Smooth muscle cell (in vitro differentiated cells): Measurements from ENCODE around the gene CD163L1. TPM values are rescaled to one million over a fixed set of nuclear protein-coding genes. Genes with fewer than 3 reads are reported as not detected.

Source experiments
- DNase-seq: peaks from one replicate; lab custom pipeline; 2025; ENCODE audit not compliant: unreplicated experiment; lab: John Stamatoyannopoulos, UW
- H2AFZ ChIP-seq: fragments of 200-600 bp; sonication (generic); 2 replicates; pipeline ENCODE4 v1.6.0; 2016; ENCODE audit warnings: antibody characterized with exemption, low read depth, mild to moderate bottlenecking
- H3F3A ChIP-seq: fragments of 200-600 bp; sonication (generic); 2 replicates; pipeline ENCODE4 v1.6.0; 2017; ENCODE audit warnings: antibody characterized with exemption, low read depth
- H3K27ac ChIP-seq: fragments of 200-600 bp; sonication (generic); 2 replicates; pipeline ENCODE4 v1.5.1; 2016; ENCODE audit warnings: low read depth, mild to moderate bottlenecking
- H3K27me3 ChIP-seq: fragments of 200-600 bp; sonication (generic); 2 replicates; pipeline ENCODE4 v1.6.1; 2016; ENCODE audit warnings: low read depth, mild to moderate bottlenecking
- H3K36me3 ChIP-seq: fragments of 200-600 bp; sonication (generic); 2 replicates; pipeline ENCODE4 v1.5.1; 2016; ENCODE audit warnings: low read depth
- H3K4me1 ChIP-seq: fragments of 200-600 bp; sonication (generic); 2 replicates; pipeline ENCODE4 v1.5.1; 2016; ENCODE audit warnings: low read depth
- H3K4me2 ChIP-seq: fragments of 200-600 bp; sonication (generic); 2 replicates; pipeline ENCODE4 v1.6.0; 2016; ENCODE audit warnings: mild to moderate bottlenecking
- H3K4me3 ChIP-seq: fragments of 200-600 bp; sonication (generic); 2 replicates; pipeline ENCODE4 v1.5.1; 2016; ENCODE audit warnings: mild to moderate bottlenecking
- H3K79me2 ChIP-seq: fragments of 200-600 bp; sonication (generic); 2 replicates; pipeline ENCODE4 v1.6.0; 2016; ENCODE audit warnings: low read depth, mild to moderate bottlenecking
- H3K9ac ChIP-seq: fragments of 200-600 bp; sonication (generic); 2 replicates; pipeline ENCODE4 v1.6.0; 2016; ENCODE audit warnings: low read depth
- H3K9me3 ChIP-seq: fragments of 200-600 bp; sonication (generic); replicated peaks from 2 replicates; pipeline ENCODE4 v1.5.1; 2016; ENCODE audit warnings: low read depth
- H4K20me1 ChIP-seq: fragments of 200-600 bp; sonication (generic); 2 replicates; pipeline ENCODE4 v1.6.0; 2016; ENCODE audit warnings: low read depth
- CTCF ChIP-seq: fragments of 200-600 bp; sonication (generic); IDR thresholded peaks from 2 replicates; pipeline ENCODE4 v1.5.1; 2017; ENCODE audit warnings: borderline replicate concordance, mild to moderate bottlenecking, antibody characterized with exemption; ENCODE audit not compliant: insufficient read depth, poor library complexity, severe bottlenecking
- WGBS: methylation state at CpG from one replicate; pipeline ENCODE4 v1.1.7; 2016; ENCODE audit warnings: low lambda C conversion rate; 5-methylcytosine and 5-hydroxymethylcytosine counted together
- polyA plus RNA-seq: library from polyadenylated mRNA; unstranded; fragments of >200 nt; fragmentation: Nextera tagmentation; extraction: Ambion mirVana; gene quantifications from 2 replicates; pipeline ENCODE4 v1.2.1, GENCODE V29; 2016
- total RNA-seq: library from RNA; depleted of rRNA; stranded (reverse); fragments of >200 nt; gene quantifications from 2 replicates; pipeline ENCODE4 v1.2.3, GENCODE V29; 2014

The CD163L1 gene
- total RNA-seq = 0.72 TPM in 1 of 2 replicates, not detected in the other
- polyA plus RNA-seq = 1.1 TPM in 1 of 2 replicates, not detected in the other

DNA sequence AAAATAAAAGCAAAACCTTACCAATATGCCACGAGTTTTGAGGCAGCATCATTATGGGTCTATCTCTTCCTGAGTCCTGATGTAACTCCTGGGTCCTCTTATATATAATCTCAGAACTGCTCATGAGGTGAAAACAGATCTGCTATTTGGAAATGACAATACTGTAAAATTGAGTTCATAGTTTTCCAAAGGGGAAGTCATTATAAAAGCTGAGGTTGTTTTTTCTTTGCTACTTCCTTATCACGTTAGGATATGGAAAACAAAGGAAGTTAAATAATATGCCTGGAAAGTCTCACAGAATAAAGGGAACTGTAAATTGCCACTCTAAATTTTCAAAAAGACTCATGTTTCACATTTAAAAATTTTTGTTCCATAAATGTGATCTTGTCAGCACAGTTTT lies at the start of gene CD163L1:
TSS of gene CD163L1 (minus strand) at position 78 of the 400 bp plus-strand sequence. CDS start at position 52, 26 bp downstream.
- no peak for TF ChIP-seq CTCF
- H3K9me3 ChIP-seq = no peaks in the 10 kb centered on the region
- H3K4me1 ChIP-seq = no peaks in the 10 kb centered on the region
- H2AFZ ChIP-seq = no peak within 1 kb of the TSS
- no peak within 1 kb of the TSS for H3K4me3 ChIP-seq
- H3K79me2 ChIP-seq = no peaks in the 10 kb centered on the region
- peaks cover 22% of the 10 kb centered on the region for H3K27me3 ChIP-seq
- WGBS = 85% methylated on average over 2 of the region's 2 CpGs
- no peak within 1 kb of the TSS for H3K27ac ChIP-seq
- no peak within 1 kb of the TSS for H3K4me2 ChIP-seq
- H4K20me1 ChIP-seq = no peaks in the 10 kb centered on the region
- H3K9ac ChIP-seq = no peak within 1 kb of the TSS
- H3K36me3 ChIP-seq = no peaks in the 10 kb centered on the region
- no peaks in the 10 kb centered on the region for H3F3A ChIP-seq
- no peak for DNase-seq

DNA sequence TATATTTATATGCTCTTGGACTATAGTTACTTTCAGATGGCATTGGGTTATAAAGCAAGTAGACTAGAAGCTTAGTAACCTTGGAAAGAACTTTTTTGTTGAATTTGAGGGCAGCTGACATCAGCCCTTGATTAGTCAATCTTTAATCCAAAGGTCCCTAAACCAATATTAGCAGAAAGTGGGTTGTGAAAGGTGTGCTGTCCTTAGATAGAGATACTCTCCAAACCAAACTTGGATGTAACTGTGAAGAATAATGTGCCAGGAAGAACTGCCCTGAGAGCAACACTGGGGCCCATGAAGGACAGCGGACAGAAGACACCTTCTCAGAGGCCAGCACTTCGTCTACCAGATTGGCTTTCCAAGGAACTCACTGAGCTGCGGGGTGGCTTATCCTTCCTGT lies 49.1 kb upstream of the CD163L1 start:
- Histone ChIP-seq H3K27me3 (peaks cover 10% of the 10 kb centered on the region), H3F3A (no peaks in the 10 kb centered on the region), H3K9ac (no peak overlapping the region), H3K27ac (no peak overlapping the region), H3K4me2 (no peak overlapping the region), H4K20me1 (no peaks in the 10 kb centered on the region), H3K4me1 (no peaks in the 10 kb centered on the region), H2AFZ (no peak overlapping the region), H3K9me3 (no peaks in the 10 kb centered on the region), H3K36me3 (no peaks in the 10 kb centered on the region), H3K79me2 (no peaks in the 10 kb centered on the region), H3K4me3 (no peak overlapping the region)
- WGBS = 86% methylated on average over 3 of the region's 3 CpGs
- no peak for DNase-seq
- no peak for TF ChIP-seq CTCF

DNA sequence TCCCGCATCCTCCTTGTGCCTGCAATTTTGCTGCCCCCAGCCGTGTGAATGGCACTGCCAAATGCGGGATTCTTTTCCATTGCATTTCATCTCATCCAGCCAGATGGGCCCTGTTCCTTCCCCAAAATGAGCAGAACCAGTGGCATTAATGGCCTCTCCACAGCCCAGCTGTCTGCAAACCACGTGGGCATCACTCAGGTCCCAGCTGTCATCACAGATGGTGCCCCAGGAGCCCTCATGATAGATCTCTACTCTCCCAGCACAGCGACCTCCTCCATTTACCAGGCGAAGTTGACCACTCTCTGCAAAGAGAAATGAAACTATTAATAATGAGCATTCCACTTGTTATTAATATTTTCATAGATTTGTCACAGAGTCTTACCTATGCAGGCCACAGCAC lies 42.6 kb upstream of the CD163L1 start:
- H3K79me2 ChIP-seq = no peaks in the 10 kb centered on the region
- H3F3A ChIP-seq = no peaks in the 10 kb centered on the region
- H4K20me1 ChIP-seq = no peaks in the 10 kb centered on the region
- no peak overlapping the region for H3K9ac ChIP-seq
- H3K4me1 ChIP-seq = no peaks in the 10 kb centered on the region
- WGBS = 89% methylated on average over 6 of the region's 6 CpGs
- no peaks in the 10 kb centered on the region for H3K36me3 ChIP-seq
- no peak overlapping the region for H3K27ac ChIP-seq
- no peaks in the 10 kb centered on the region for H3K9me3 ChIP-seq
- no peak for TF ChIP-seq CTCF
- H3K4me2 ChIP-seq = no peak overlapping the region
- no peak for DNase-seq
- H3K4me3 ChIP-seq = no peak overlapping the region
- H3K27me3 ChIP-seq = peaks cover 10% of the 10 kb centered on the region
- H2AFZ ChIP-seq = no peak overlapping the region

- H3K36me3 ChIP-seq = no peaks in the 10 kb centered on the region
- no peak overlapping the region for H3K4me3 ChIP-seq
- H3K9ac ChIP-seq = no peak overlapping the region
- no peaks in the 10 kb centered on the region for H3K4me1 ChIP-seq
- H3K4me2 ChIP-seq = no peak overlapping the region
- H2AFZ ChIP-seq = no peak overlapping the region
- no peaks in the 10 kb centered on the region for H4K20me1 ChIP-seq
- TF ChIP-seq CTCF = no peak
- DNase-seq = no peak
- H3K79me2 ChIP-seq = no peaks in the 10 kb centered on the region
- peaks cover 4% of the 10 kb centered on the region for H3K27me3 ChIP-seq
- no peaks in the 10 kb centered on the region for H3K9me3 ChIP-seq
- no peaks in the 10 kb centered on the region for H3F3A ChIP-seq
- H3K27ac ChIP-seq = no peak overlapping the region
- WGBS = 70% methylated on average over 4 of the region's 4 CpGs
Observed at GRCh38 chr12:7485095-7485494, 41.1 kb upstream of the CD163L1 start.
